Testis (tissue), 5 donors: Measurements from ENCODE around the gene ARHGEF28. TPM values are rescaled to one million over a fixed set of nuclear protein-coding genes. Genes with fewer than 3 reads are reported as not detected.

Experiments
- DNase-seq: peaks from one replicate; pipeline ENCODE4 v3.0.0-alpha.2; 2019
- H3K27ac ChIP-seq, 2 donors: fragments of 200-600 bp; sonication (generic); one replicate each; pipeline ENCODE4 v1.5.1; 2019
- H3K27me3 ChIP-seq: fragments of 200-600 bp; sonication (generic); one replicate; pipeline ENCODE4 v1.5.1; 2019
- H3K36me3 ChIP-seq: fragments of 200-600 bp; sonication (generic); one replicate; pipeline ENCODE4 v1.5.1; 2017; ENCODE audit warnings: low read depth; ENCODE audit errors: missing control alignments
- H3K4me1 ChIP-seq: fragments of 200-600 bp; sonication (generic); one replicate; pipeline ENCODE4 v1.5.1; 2019
- H3K4me3 ChIP-seq, 2 donors: fragments of 200-600 bp; sonication (generic); one replicate each; pipeline ENCODE4 v1.5.1; 2017 to 2019
- H3K9me3 ChIP-seq: fragments of 200-600 bp; sonication (generic); one replicate; pipeline ENCODE4 v1.5.1; 2017
- POLR2A ChIP-seq: fragments of 450-650 bp; IDR thresholded peaks from one replicate; pipeline ENCODE4 v1.6.1; 2017; ENCODE audit warnings: antibody characterized with exemption, mild to moderate bottlenecking, moderate library complexity
- WGBS, 2 donors: methylation state at CpG; one replicate each; pipeline ENCODE4 v1.1.5; 2018; 5-methylcytosine and 5-hydroxymethylcytosine counted together
- intact Hi-C: fragments of 100-400 bp; cut with DNase I; formaldehyde crosslinking; loops from one replicate; pipeline ENCODE4 v1.15.1; 2023; ENCODE audit warnings: low total_unique reads
- long read RNA-seq, 2 donors: transcript quantifications; one replicate each; lab custom pipeline, GENCODE V29; 2026
- polyA plus RNA-seq: library from polyadenylated mRNA; stranded (reverse); fragments of 350-450 nt; fragmentation: Illumina TruSeq; extraction: RNeasy Lipid Tissue Mini Kit (QIAGEN cat#74804); gene quantifications from one replicate; pipeline ENCODE4 v1.2.3, GENCODE V29; 2014; ENCODE audit warnings: low read depth, low replicate concordance; ENCODE audit not compliant: insufficient read depth
- total RNA-seq, 2 donors: library from RNA; depleted of rRNA; stranded (reverse); fragments of >200 nt; gene quantifications; one replicate each; pipeline ENCODE4 v1.2.3, GENCODE V29; 2016
- TF ChIP-seq, protein P1 (sequence below), 3 experiments: fragments of 450-650 bp in 2 of 3; fragments of 200-600 bp in 1 of 3; sonication (generic) in 1 of 3; IDR thresholded peaks; one replicate each; pipeline ENCODE4 v1.5.1; 2016 to 2019; ENCODE audit warnings: antibody characterized with exemption in 3 of 3, mild to moderate bottlenecking in 2 of 3, moderate library complexity in 1 of 3

The ARHGEF28 gene, protein sequence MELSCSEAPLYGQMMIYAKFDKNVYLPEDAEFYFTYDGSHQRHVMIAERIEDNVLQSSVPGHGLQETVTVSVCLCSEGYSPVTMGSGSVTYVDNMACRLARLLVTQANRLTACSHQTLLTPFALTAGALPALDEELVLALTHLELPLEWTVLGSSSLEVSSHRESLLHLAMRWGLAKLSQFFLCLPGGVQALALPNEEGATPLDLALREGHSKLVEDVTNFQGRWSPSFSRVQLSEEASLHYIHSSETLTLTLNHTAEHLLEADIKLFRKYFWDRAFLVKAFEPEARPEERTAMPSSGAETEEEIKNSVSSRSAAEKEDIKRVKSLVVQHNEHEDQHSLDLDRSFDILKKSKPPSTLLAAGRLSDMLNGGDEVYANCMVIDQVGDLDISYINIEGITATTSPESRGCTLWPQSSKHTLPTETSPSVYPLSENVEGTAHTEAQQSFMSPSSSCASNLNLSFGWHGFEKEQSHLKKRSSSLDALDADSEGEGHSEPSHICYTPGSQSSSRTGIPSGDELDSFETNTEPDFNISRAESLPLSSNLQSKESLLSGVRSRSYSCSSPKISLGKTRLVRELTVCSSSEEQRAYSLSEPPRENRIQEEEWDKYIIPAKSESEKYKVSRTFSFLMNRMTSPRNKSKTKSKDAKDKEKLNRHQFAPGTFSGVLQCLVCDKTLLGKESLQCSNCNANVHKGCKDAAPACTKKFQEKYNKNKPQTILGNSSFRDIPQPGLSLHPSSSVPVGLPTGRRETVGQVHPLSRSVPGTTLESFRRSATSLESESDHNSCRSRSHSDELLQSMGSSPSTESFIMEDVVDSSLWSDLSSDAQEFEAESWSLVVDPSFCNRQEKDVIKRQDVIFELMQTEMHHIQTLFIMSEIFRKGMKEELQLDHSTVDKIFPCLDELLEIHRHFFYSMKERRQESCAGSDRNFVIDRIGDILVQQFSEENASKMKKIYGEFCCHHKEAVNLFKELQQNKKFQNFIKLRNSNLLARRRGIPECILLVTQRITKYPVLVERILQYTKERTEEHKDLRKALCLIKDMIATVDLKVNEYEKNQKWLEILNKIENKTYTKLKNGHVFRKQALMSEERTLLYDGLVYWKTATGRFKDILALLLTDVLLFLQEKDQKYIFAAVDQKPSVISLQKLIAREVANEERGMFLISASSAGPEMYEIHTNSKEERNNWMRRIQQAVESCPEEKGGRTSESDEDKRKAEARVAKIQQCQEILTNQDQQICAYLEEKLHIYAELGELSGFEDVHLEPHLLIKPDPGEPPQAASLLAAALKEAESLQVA (N-terminal part only)
- total RNA-seq (1 to 10 TPM; 8.0 to 8.7 TPM), polyA plus RNA-seq (3.9 TPM)
- long read RNA-seq, donor 1 = 0 reads
- long read RNA-seq, donor 2 = 0 reads

GRCh38 chr5:73625944-73626811 is at the start of gene ARHGEF28:
Gene ARHGEF28, plus strand, starts transcription at chr5:73626196. Its CDS starts 58,656 bp downstream, at chr5:73684852.
- peak within 1 kb of the TSS; percentile 16 to 64 for H3K27ac ChIP-seq
- H3K9me3 ChIP-seq = no peaks in the 10 kb centered on the region
- intact Hi-C loops = no loop called here
- TF ChIP-seq POLR2A = no peak
- TF ChIP-seq, protein P1, sequence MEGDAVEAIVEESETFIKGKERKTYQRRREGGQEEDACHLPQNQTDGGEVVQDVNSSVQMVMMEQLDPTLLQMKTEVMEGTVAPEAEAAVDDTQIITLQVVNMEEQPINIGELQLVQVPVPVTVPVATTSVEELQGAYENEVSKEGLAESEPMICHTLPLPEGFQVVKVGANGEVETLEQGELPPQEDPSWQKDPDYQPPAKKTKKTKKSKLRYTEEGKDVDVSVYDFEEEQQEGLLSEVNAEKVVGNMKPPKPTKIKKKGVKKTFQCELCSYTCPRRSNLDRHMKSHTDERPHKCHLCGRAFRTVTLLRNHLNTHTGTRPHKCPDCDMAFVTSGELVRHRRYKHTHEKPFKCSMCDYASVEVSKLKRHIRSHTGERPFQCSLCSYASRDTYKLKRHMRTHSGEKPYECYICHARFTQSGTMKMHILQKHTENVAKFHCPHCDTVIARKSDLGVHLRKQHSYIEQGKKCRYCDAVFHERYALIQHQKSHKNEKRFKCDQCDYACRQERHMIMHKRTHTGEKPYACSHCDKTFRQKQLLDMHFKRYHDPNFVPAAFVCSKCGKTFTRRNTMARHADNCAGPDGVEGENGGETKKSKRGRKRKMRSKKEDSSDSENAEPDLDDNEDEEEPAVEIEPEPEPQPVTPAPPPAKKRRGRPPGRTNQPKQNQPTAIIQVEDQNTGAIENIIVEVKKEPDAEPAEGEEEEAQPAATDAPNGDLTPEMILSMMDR (IDR thresholded peaks at IDR 0.05) = no peak
- no peaks in the 10 kb centered on the region for H3K4me1 ChIP-seq
- 0 to 2% methylated on average over 10 to 77 of the region's 92 CpGs for WGBS, 2 donors
- DNase-seq = peak; percentile 44
- H3K27me3 ChIP-seq = no peaks in the 10 kb centered on the region
- H3K36me3 ChIP-seq = no peaks in the 10 kb centered on the region
- H3K4me3 ChIP-seq = peak within 1 kb of the TSS; percentile 62 to 66

DNA sequence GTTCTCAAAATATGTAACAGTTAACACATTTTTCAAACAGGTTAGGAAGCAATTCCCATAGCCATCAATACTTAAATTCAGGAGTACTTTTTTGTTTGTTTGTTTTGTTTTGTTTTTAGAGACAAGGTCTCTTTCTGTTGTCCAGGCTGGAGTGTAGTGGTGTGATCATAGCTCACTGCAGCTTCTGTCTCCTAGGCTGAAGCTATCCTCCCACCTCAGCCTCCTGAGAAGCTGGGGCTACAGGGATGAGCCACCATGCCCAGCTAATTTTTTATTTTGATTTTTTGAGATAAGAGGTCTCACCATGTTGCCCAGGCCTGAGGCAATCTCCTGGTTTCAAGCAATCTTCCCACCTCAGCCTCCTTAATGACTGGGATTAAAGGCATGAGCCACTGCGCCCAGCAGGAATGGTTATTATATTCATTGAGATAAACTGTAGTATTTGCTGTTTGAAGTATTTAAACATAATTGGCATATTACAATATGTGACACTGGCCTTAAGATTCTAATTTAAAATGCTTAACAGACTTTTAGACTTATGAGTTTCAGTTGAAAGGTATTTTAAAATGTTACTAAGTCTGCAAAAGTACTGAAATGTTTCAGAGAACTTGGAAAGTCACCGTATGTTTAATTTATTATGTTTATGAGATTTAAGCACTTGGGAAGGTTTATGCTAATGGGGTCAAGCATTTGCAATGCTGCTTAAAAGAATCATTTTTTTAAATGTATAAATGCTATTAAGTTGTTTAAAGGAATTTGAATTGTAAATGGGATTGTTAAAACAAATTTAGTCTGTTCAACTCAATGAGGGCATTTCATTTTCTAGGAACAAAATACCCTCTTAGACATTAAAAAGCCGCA is 43.5 kb upstream of the ARHGEF28 start:
- no peaks in the 10 kb centered on the region for H3K27me3 ChIP-seq
- no peaks in the 10 kb centered on the region for H3K36me3 ChIP-seq
- no peaks in the 10 kb centered on the region for H3K9me3 ChIP-seq
- no peak overlapping the region for H3K4me3 ChIP-seq
- no peak for DNase-seq
- H3K4me1 ChIP-seq = no peaks in the 10 kb centered on the region
- TF ChIP-seq, protein P1 (IDR thresholded peaks at IDR 0.05) = no peak
- TF ChIP-seq POLR2A = no peak
- no peak overlapping the region for H3K27ac ChIP-seq
- intact Hi-C loops = no loop called here
- WGBS, 2 donors = 64 to 82% methylated on average over 3 of the region's 3 CpGs

GRCh38 chr5:73587923-73588322 is 38.1 kb upstream of the ARHGEF28 start:
- WGBS, 2 donors = 71 to 72% methylated on average over 1 of the region's 1 CpG
- H3K4me3 ChIP-seq = no peak overlapping the region
- intact Hi-C loops = no loop called here
- no peak for DNase-seq
- TF ChIP-seq, protein P1 (IDR thresholded peaks at IDR 0.05) = no peak
- no peak for TF ChIP-seq POLR2A
- H3K27ac ChIP-seq = no peak overlapping the region
- no peaks in the 10 kb centered on the region for H3K27me3 ChIP-seq
- H3K9me3 ChIP-seq = no peaks in the 10 kb centered on the region
- no peaks in the 10 kb centered on the region for H3K4me1 ChIP-seq
- no peaks in the 10 kb centered on the region for H3K36me3 ChIP-seq
